HFFc6 (cell line): Measurements from ENCODE around the gene MAST4. TPM values are rescaled to one million over a fixed set of nuclear protein-coding genes. Genes with fewer than 3 reads are reported as not detected.
"Not testable (repeated sequence)": the region's sequence is repeated elsewhere in the genome, so short reads cannot be mapped to it uniquely, and the experiment has no call there.

ENCODE experiments used
- DNase-seq: peaks from one replicate; pipeline ENCODE4 v3.0.0-alpha.2; 2018
- H3K27ac Mint-ChIP-seq: 2 replicates; pipeline ENCODE4 v1.8.0; 2020; ENCODE audit warnings: mild to moderate bottlenecking, mixed read lengths
- H3K27me3 Mint-ChIP-seq: 2 replicates; pipeline ENCODE4 v1.8.0; 2021; ENCODE audit warnings: mild to moderate bottlenecking, moderate library complexity, mixed read lengths; ENCODE audit not compliant: insufficient read depth
- H3K36me3 Mint-ChIP-seq: 2 replicates; pipeline ENCODE4 v1.8.0; 2021; ENCODE audit warnings: low read depth, mixed read lengths
- H3K4me1 Mint-ChIP-seq: 2 replicates; pipeline ENCODE4 v1.8.0; 2020; ENCODE audit warnings: low read depth, mixed read lengths
- H3K4me3 Mint-ChIP-seq: 2 replicates; pipeline ENCODE4 v1.8.0; 2020; ENCODE audit warnings: mild to moderate bottlenecking, moderate library complexity, mixed read lengths
- H3K9me3 Mint-ChIP-seq: 2 replicates; pipeline ENCODE4 v1.8.0; 2020; ENCODE audit warnings: mild to moderate bottlenecking, mixed read lengths
- CTCF ChIP-seq: fragments of 200-600 bp; sonication (generic); IDR thresholded peaks from 2 replicates; pipeline ENCODE4 v1.5.0; 2021; ENCODE audit warnings: antibody characterized with exemption, mild to moderate bottlenecking
- total RNA-seq, 6 experiments: library from RNA; stranded (reverse); fragmentation: NEBNext Ultra II Directional; extraction: Animal tissue kit (Norgen Biotek cat#: 25700); gene quantifications; 2 replicates in 1 of 6; 3 replicates in 5 of 6; pipeline ENCODE4 v1.2.3, GENCODE V29; 2021

The MAST4 gene
- total RNA-seq, 6 experiments from 2014 or later: 3.0 to 5.6 (median 3.9) TPM

DNA sequence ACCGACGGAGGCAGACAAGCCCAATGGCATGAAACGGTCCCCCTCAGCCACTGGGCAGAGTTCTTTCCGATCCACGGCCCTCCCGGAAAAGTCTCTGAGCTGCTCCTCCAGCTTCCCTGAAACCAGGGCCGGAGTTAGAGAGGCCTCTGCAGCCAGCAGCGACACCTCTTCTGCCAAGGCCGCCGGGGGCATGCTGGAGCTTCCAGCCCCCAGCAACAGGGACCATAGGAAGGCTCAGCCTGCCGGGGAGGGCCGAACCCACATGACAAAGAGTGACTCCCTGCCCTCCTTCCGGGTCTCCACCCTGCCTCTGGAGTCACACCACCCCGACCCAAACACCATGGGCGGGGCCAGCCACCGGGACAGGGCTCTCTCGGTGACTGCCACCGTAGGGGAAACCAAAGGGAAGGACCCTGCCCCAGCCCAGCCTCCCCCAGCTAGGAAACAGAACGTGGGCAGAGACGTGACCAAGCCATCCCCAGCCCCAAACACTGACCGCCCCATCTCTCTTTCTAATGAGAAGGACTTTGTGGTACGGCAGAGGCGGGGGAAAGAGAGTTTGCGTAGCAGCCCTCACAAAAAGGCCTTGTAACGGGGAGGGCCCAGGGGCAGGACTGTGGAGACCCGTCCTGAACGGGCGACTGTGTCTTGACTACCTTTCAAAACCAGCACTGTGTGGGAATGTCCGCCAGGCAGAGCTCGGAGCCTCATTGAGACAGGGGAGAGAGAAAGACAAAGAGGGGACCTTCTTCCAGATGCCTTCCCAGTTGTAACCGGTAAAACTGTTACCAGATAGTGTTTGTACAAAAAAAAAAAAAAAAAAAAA is 570.5 kb downstream of the MAST4 start:
- Mint-ChIP-seq H3K27me3 (no peaks in the 10 kb centered on the region), H3K4me3 (no peak overlapping the region), H3K36me3 (peaks cover 5% of the 10 kb centered on the region; the same call in 1 of the 2 replicates), H3K27ac (no peak overlapping the region), H3K9me3 (no peaks in the 10 kb centered on the region), H3K4me1 (no peaks in the 10 kb centered on the region)
- no peak for DNase-seq
- TF ChIP-seq CTCF: peak; percentile 58; the same call in 1 of the 2 replicates

- TF ChIP-seq CTCF: no peak
- no peaks in the 10 kb centered on the region for H3K9me3 Mint-ChIP-seq
- H3K36me3 Mint-ChIP-seq: peaks cover under 1% of the 10 kb centered on the region; the same call in 1 of the 2 replicates
Observed at GRCh38 chr5:67168069-67168468, 571.9 kb downstream of the MAST4 start.

DNA sequence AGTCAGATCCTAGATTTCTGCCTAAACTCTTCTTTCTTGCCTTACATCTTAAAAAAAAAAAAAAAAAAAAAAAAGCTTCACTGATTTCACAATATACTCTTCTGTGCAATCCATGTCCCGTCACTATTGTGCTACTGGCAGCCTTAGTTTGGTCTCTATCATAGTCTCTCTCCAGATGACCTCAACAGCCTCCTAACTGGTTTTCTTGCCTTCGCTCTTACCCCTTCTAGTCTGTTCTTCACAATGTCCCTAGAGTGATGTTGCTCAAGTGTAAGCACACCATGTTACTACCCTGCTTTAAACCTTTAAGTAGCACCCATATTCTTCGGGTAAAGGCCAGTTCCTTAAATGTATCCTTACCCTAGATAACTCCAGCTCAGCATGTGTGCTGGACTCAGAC is 574.6 kb downstream of the MAST4 start:
- no peak for TF ChIP-seq CTCF
- Mint-ChIP-seq H3K4me1 (no peaks in the 10 kb centered on the region), H3K27ac (no peak overlapping the region), H3K27me3 (peaks cover 2% of the 10 kb centered on the region; the same call in 1 of the 2 replicates), H3K4me3 (no peak overlapping the region), H3K9me3 (no peaks in the 10 kb centered on the region), H3K36me3 (no peaks in the 10 kb centered on the region)
- no peak for DNase-seq

More at GRCh38 chr5:67168069-67168468, 571.9 kb downstream of the MAST4 start:
- H3K27me3 Mint-ChIP-seq: no peaks in the 10 kb centered on the region
- no peaks in the 10 kb centered on the region for H3K4me1 Mint-ChIP-seq
- no peak for DNase-seq
- H3K4me3 Mint-ChIP-seq: no peak overlapping the region
- no peak overlapping the region for H3K27ac Mint-ChIP-seq

GRCh38 chr5:67173351-67173750 is 577.2 kb downstream of the MAST4 start:
- not testable (repeated sequence) for DNase-seq, H3K36me3 Mint-ChIP-seq, H3K4me1 Mint-ChIP-seq, H3K27me3 Mint-ChIP-seq, H3K27ac Mint-ChIP-seq, H3K4me3 Mint-ChIP-seq, H3K9me3 Mint-ChIP-seq

DNA sequence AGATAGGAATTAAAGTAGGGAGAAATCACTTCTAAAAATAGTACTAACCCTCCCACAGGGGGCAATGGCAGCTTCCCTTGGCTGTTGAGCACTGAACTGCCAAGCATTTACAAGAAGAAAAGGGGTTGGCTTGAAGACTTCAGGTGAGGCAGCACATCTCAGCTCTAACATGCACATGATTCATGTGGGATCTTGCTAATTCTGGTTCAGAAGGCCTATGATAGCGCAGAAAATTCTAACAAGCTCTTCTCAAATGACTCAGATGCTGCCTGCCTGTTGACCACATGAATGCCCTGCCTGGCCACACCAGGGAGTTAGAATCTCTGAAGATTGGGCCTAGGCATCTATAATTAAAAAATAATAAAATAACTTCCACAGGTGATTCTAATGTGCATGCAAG is 577.8 kb downstream of the MAST4 start:
- Mint-ChIP-seq H3K9me3 (no peaks in the 10 kb centered on the region), H3K4me3 (no peak overlapping the region), H3K4me1 (peaks cover 4% of the 10 kb centered on the region; the same call in 1 of the 2 replicates), H3K27ac (no peak overlapping the region), H3K27me3 (peaks cover 5% of the 10 kb centered on the region; the same call in 1 of the 2 replicates), H3K36me3 (no peaks in the 10 kb centered on the region)
- peak; percentile 6 for DNase-seq
- TF ChIP-seq CTCF: no peak

DNA sequence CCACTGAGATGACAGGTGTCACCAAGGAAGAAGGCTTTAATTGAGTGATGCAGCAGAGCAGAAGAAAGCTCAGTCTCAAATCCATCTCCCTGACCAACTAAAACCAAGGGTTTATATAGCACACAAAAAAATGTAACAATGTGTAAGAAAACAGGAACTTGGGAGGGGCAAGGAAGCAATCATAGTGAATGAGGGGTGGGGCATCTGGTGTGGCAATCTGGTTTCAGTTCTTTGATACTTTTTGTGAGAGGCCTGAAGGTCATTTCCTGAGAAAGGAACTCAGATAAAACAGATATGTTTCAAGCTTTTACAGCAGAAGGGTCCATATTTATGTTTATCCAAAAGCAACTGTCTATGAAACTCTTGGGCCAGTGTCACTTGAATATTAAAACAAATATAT is 580.7 kb downstream of the MAST4 start:
- Mint-ChIP-seq H3K27ac (no peak overlapping the region), H3K9me3 (no peaks in the 10 kb centered on the region), H3K4me3 (no peak overlapping the region), H3K36me3 (no peaks in the 10 kb centered on the region), H3K27me3 (peaks cover 6% of the 10 kb centered on the region), H3K4me1 (peaks cover 6% of the 10 kb centered on the region; the same call in 1 of the 2 replicates)
- TF ChIP-seq CTCF: no peak
- DNase-seq: no peak
